Kidney (tissue), 14 donors: ENCODE measurements around the gene GLT8D1. TPM values are rescaled to one million over a fixed set of nuclear protein-coding genes. Genes with fewer than 3 reads are reported as not detected.

Experiments used
- DNase-seq, 5 donors: peaks; one replicate each; pipeline ENCODE4 v3.0.0-alpha.2; 2013 to 2020
- FAIRE-seq: peaks from 2 replicates; lab custom pipeline; 2012; peaks lifted over from hg19 to GRCh38; lab: Jason Lieb, UNC
- H3K27ac ChIP-seq, 2 donors: one replicate each; pipeline ENCODE4 v1.7.0; 2013; ENCODE audit warnings: low read depth in 2 of 2, low read length in 2 of 2, inconsistent platforms in 1 of 2
- H3K27me3 ChIP-seq: one replicate; pipeline ENCODE4 v1.7.1; 2013; ENCODE audit warnings: low read length, inconsistent platforms; ENCODE audit not compliant: control insufficient read depth, insufficient read depth
- H3K36me3 ChIP-seq, 3 donors: one replicate each; pipeline versions ENCODE4 v1.7.0 to v1.7.1; 2013; ENCODE audit warnings: low read length in 3 of 3, control low read depth in 1 of 3, inconsistent platforms in 1 of 3; ENCODE audit not compliant: insufficient read depth in 3 of 3, control insufficient read depth in 2 of 3
- H3K4me1 ChIP-seq, 3 donors: one replicate each; pipeline versions ENCODE4 v1.7.0 to v1.7.1; 2013; ENCODE audit warnings: low read length in 3 of 3, inconsistent platforms in 1 of 3, low read depth in 1 of 3; ENCODE audit not compliant: control insufficient read depth in 2 of 3, insufficient read depth in 2 of 3
- H3K4me3 ChIP-seq, 3 donors: one replicate each; pipeline versions ENCODE4 v1.7.0 to v1.8.1; 2013; ENCODE audit warnings: low read length in 3 of 3, control low read depth in 1 of 3, inconsistent platforms in 1 of 3
- H3K9ac ChIP-seq, 3 donors: one replicate each; pipeline versions ENCODE4 v1.7.0 to v1.7.1; 2013; ENCODE audit warnings: low read length in 3 of 3, control low read depth in 1 of 3, inconsistent platforms in 1 of 3
- H3K9me3 ChIP-seq, 3 donors: one replicate each; pipeline versions ENCODE4 v1.7.0 to v1.7.1; 2013; ENCODE audit warnings: low read length in 3 of 3, control low read depth in 1 of 3, inconsistent platforms in 1 of 3; ENCODE audit not compliant: control insufficient read depth in 2 of 3, insufficient read depth in 1 of 3
- CTCF ChIP-seq: IDR thresholded peaks from 3 replicates; pipeline ENCODE4 v1.5.1; 2012; ENCODE audit warnings: mild to moderate bottlenecking, moderate library complexity, borderline replicate concordance; ENCODE audit not compliant: insufficient read depth; ENCODE audit errors: extremely low read depth
- intact Hi-C: fragments of 100-400 bp; cut with DNase I; formaldehyde crosslinking; loops from one replicate; pipeline ENCODE4 v1.11.1; 2022
- polyA plus RNA-seq: library from polyadenylated mRNA; stranded (reverse); fragments of 350-450 nt; fragmentation: Illumina TruSeq; extraction: RNeasy Lipid Tissue Mini Kit (QIAGEN cat#74804); gene quantifications from one replicate; pipeline ENCODE4 v1.2.3, GENCODE V29; 2014; ENCODE audit warnings: low read depth, low replicate concordance; ENCODE audit not compliant: insufficient read depth
- total RNA-seq: library from RNA; stranded (reverse); fragmentation: NEBNext Ultra II Directional; extraction: Animal tissue kit (Norgen Biotek cat#: 25700); gene quantifications from one replicate; pipeline ENCODE4 v1.2.1, GENCODE V29; 2021
- donor health status: control.
- donor health status: control.
- donor health status: control.
- donor health status: control.
- donor health status: control.
- donor health status: DM: yes; HTN: yes; CAD: no.
- donor health status: Normal renal cell carcinoma (clear cell type).

GLT8D1 gene
- total and polyA plus RNA-seq, 2 donors from 2014 or later = 60.4 to 62.1 TPM

- H3K36me3 ChIP-seq = peaks cover 0 to 7% (median 0%) of the 10 kb centered on the region in 3 donors
- DNase-seq (no peak), FAIRE-seq (no peak)
- H3K4me1 ChIP-seq = no peaks in the 10 kb centered on the region
- H3K4me3 ChIP-seq = no peak overlapping the region
- no peak overlapping the region for H3K27ac ChIP-seq
- H3K9me3 ChIP-seq = no peaks in the 10 kb centered on the region
- no peaks in the 10 kb centered on the region for H3K27me3 ChIP-seq
- no peak for TF ChIP-seq CTCF
- no peak overlapping the region for H3K9ac ChIP-seq
- intact Hi-C loops = no loop called here
Measured at GRCh38 chr3:52723935-52724334, 18.3 kb upstream of the GLT8D1 start.

- peaks cover 0 to 4% (median 0%) of the 10 kb centered on the region in 3 donors for H3K36me3 ChIP-seq
- TF ChIP-seq CTCF = no peak
- H3K9ac ChIP-seq = no peak overlapping the region
- intact Hi-C loops = no loop called here
- FAIRE-seq (no peak), DNase-seq (no peak)
- no peaks in the 10 kb centered on the region for H3K4me1 ChIP-seq
- H3K9me3 ChIP-seq = no peaks in the 10 kb centered on the region
- H3K27me3 ChIP-seq = no peaks in the 10 kb centered on the region
- no peak overlapping the region for H3K27ac ChIP-seq
- no peak overlapping the region for H3K4me3 ChIP-seq
Measured at GRCh38 chr3:52722491-52722890, 16.9 kb upstream of the GLT8D1 start.

GRCh38 chr3:52721730-52722008 is 16.1 kb upstream of the GLT8D1 start:
- Histone ChIP-seq H3K36me3 (peaks cover 0 to 4% (median 0%) of the 10 kb centered on the region in 3 donors), H3K4me1 (no peaks in the 10 kb centered on the region), H3K27ac (no peak overlapping the region), H3K27me3 (no peaks in the 10 kb centered on the region), H3K9me3 (no peaks in the 10 kb centered on the region), H3K4me3 (no peak overlapping the region), H3K9ac (no peak overlapping the region)
- no peak for TF ChIP-seq CTCF
- FAIRE-seq = no peak
- DNase-seq = no peak
- intact Hi-C loops = no loop called here
